IMR-90 (cell line): ENCODE results near the gene TP53I11. TPM values are rescaled to one million over a fixed set of nuclear protein-coding genes. Genes with fewer than 3 reads are reported as not detected.

Experiments used
- ATAC-seq: fragments of 200-7000 bp; cut with Tn5 transposase; 2 replicates; pipeline ENCODE4 v1.9.1; 2020; ENCODE audit warnings: low read depth, mild to moderate bottlenecking, moderate library complexity
- BruUV-seq: library from RNA; stranded (reverse); fragments of 400-500 nt; replicated peaks from 2 replicates; lab custom pipeline; 2021; lab: Mats Ljungman, UMichigan
- CTCF ChIA-PET: fragments of 300-600 bp; formaldehyde crosslinking; extraction: SDS; loops from one replicate; lab custom pipeline; 2021; ENCODE audit warnings: antibody characterized with exemption; lab: Yijun Ruan, JAX
- POLR2A ChIA-PET: fragments of 300-600 bp; sonication (Branson Sonifier 250); formaldehyde crosslinking; loops from one replicate; lab custom pipeline; 2022; ENCODE audit warnings: antibody characterized with exemption; ENCODE audit not compliant: unreplicated experiment; lab: Charles Lee
- DNase-seq: peaks from one replicate; pipeline ENCODE4 v3.0.0; 2013
- H2AFZ ChIP-seq: replicated peaks from 2 replicates; pipeline ENCODE3; 2013; ENCODE audit warnings: low read length, mild to moderate bottlenecking; ENCODE audit not compliant: poor library complexity
- H2AK5ac ChIP-seq: 2 replicates; pipeline ENCODE4 v1.6.1; 2013; ENCODE audit warnings: low read depth, low read length, inconsistent platforms
- H2AK9ac ChIP-seq: replicated peaks from 2 replicates; pipeline ENCODE3; 2013; ENCODE audit warnings: mild to moderate bottlenecking, low read depth, low read length, moderate library complexity; ENCODE audit not compliant: poor library complexity
- H2BK120ac ChIP-seq: 2 replicates; pipeline ENCODE4 v1.6.1; 2013; ENCODE audit warnings: low read depth, low read length, inconsistent platforms
- H2BK15ac ChIP-seq: 3 replicates; pipeline ENCODE4 v1.6.1; 2013; ENCODE audit warnings: low read depth, low read length, inconsistent platforms
- H2BK20ac ChIP-seq: 2 replicates; pipeline ENCODE4 v1.6.1; 2013; ENCODE audit warnings: low read depth, mild to moderate bottlenecking, inconsistent platforms, low read length, moderate library complexity
- H2BK5ac ChIP-seq: 2 replicates; pipeline ENCODE4 v1.6.1; 2013; ENCODE audit warnings: mild to moderate bottlenecking, low read depth, low read length, inconsistent platforms; ENCODE audit not compliant: poor library complexity, severe bottlenecking
- H3K14ac ChIP-seq: replicated peaks from 2 replicates; pipeline ENCODE4 v1.6.1; 2013; ENCODE audit warnings: low read depth, low read length, inconsistent platforms
- H3K18ac ChIP-seq: 2 replicates; pipeline ENCODE4 v1.6.1; 2013; ENCODE audit warnings: low read depth, low read length, control low read depth
- H3K23ac ChIP-seq: 2 replicates; pipeline ENCODE4 v1.6.1; 2013; ENCODE audit warnings: low read depth, low read length, inconsistent platforms
- H3K27ac ChIP-seq: 2 replicates; pipeline ENCODE4 v1.5.1; 2013; ENCODE audit warnings: mild to moderate bottlenecking, control low read depth, low read length; ENCODE audit not compliant: insufficient read depth
- H3K27me3 ChIP-seq: 2 replicates; pipeline ENCODE4 v1.6.1; 2013; ENCODE audit warnings: low read length; ENCODE audit not compliant: control insufficient read depth, insufficient read depth
- H3K36me3 ChIP-seq: 2 replicates; pipeline ENCODE4 v1.6.1; 2013; ENCODE audit warnings: low read length, mixed read lengths; ENCODE audit not compliant: control insufficient read depth, insufficient read depth
- H3K4ac ChIP-seq: 2 replicates; pipeline ENCODE4 v1.6.1; 2013; ENCODE audit warnings: low read depth, low read length, inconsistent platforms
- H3K4me1 ChIP-seq: 2 replicates; pipeline ENCODE4 v1.6.1; 2013; ENCODE audit warnings: low read length, mixed read lengths; ENCODE audit not compliant: control insufficient read depth, insufficient read depth
- H3K4me2 ChIP-seq: 2 replicates; pipeline ENCODE4 v1.6.1; 2013; ENCODE audit warnings: low read depth, mild to moderate bottlenecking, control low read depth, low read length, moderate library complexity
- H3K4me3 ChIP-seq: 2 replicates; pipeline ENCODE4 v1.5.1; 2013; ENCODE audit warnings: low read depth, mild to moderate bottlenecking, control low read depth, low read length, moderate library complexity; ENCODE audit not compliant: insufficient read depth
- H3K56ac ChIP-seq: 2 replicates; pipeline ENCODE4 v1.6.1; 2013; ENCODE audit warnings: low read length, inconsistent platforms; ENCODE audit not compliant: insufficient read depth; ENCODE audit errors: extremely low read depth
- H3K79me1 ChIP-seq, 2 experiments: 2 replicates each; pipeline ENCODE4 v1.6.1; 2013; ENCODE audit warnings: low read length in 2 of 2, inconsistent platforms in 1 of 2, low read depth in 1 of 2
- H3K9ac ChIP-seq: 2 replicates; pipeline ENCODE4 v1.6.1; 2013; ENCODE audit warnings: low read depth, low read length, control low read depth
- H3K9me1 ChIP-seq: 2 replicates; pipeline ENCODE4 v1.6.1; 2013; ENCODE audit warnings: low read length, inconsistent platforms; ENCODE audit not compliant: insufficient read depth
- H3K9me3 ChIP-seq: 2 replicates; pipeline ENCODE4 v1.6.1; 2013; ENCODE audit warnings: low read length; ENCODE audit not compliant: control insufficient read depth, insufficient read depth
- H4K20me1 ChIP-seq: 2 replicates; pipeline ENCODE4 v1.6.1; 2013; ENCODE audit warnings: low read length, inconsistent platforms; ENCODE audit not compliant: insufficient read depth
- H4K5ac ChIP-seq: 2 replicates; pipeline ENCODE4 v1.6.1; 2013; ENCODE audit warnings: mild to moderate bottlenecking, low read depth, low read length, control low read depth
- H4K8ac ChIP-seq, 2 experiments: 2 replicates each; pipeline ENCODE4 v1.6.1; 2013; ENCODE audit warnings: low read depth in 2 of 2, low read length in 2 of 2, control low read depth in 1 of 2, inconsistent platforms in 1 of 2
- H4K91ac ChIP-seq: 2 replicates; pipeline ENCODE4 v1.6.1; 2013; ENCODE audit warnings: low read depth, low read length, inconsistent platforms; ENCODE audit not compliant: insufficient read depth
- ELK1 ChIP-seq: fragments of 150-350 bp; IDR thresholded peaks from 2 replicates; pipeline ENCODE4 v1.6.1; 2016; ENCODE audit warnings: low read depth, mild to moderate bottlenecking, low read length, moderate library complexity, borderline replicate concordance
- MAFK ChIP-seq: IDR thresholded peaks from 2 replicates; pipeline ENCODE4 v1.6.1; 2012; ENCODE audit warnings: low read depth, low read length, improper control_type of control experiment
- NFE2L2 ChIP-seq: fragments of 150-350 bp; IDR thresholded peaks from 2 replicates; pipeline ENCODE4 v1.6.1; 2016; ENCODE audit warnings: low read depth, mild to moderate bottlenecking, low read length
- WGBS, 2 experiments: methylation state at CpG; one replicate each; pipeline versions ENCODE4 v1.1.5 to v1.1.7; 2013; ENCODE audit warnings: missing lambda C conversion rate in 2 of 2; ENCODE audit not compliant: insufficient read length in 1 of 2; ENCODE audit errors: extremely low coverage in 2 of 2; 5-methylcytosine and 5-hydroxymethylcytosine counted together
- dilution Hi-C: fragments of 300-500 bp; cut with HindIII; formaldehyde crosslinking; loops from one replicate; pipeline ENCODE4 v1.14.3; 2018; ENCODE audit warnings: low sequenced_read_pairs; ENCODE audit not compliant: unreplicated experiment
- in situ Hi-C: fragments of 300-500 bp; cut with MboI; formaldehyde crosslinking; loops from 3 replicates; pipeline ENCODE4 v1.14.3; 2019; ENCODE audit warnings: low sequenced_read_pairs, inconsistent platforms, mixed read lengths
- intact Hi-C: fragments of 100-400 bp; cut with micrococcal nuclease; formaldehyde crosslinking; loops from 2 replicates; pipeline ENCODE4 v1.10.0; 2022
- polyA plus RNA-seq, 3 experiments: library from polyadenylated mRNA; depleted of rRNA; stranded (reverse); fragments of >200 nt; gene quantifications; 2 replicates each; pipeline ENCODE4 v1.2.3, GENCODE V29; 2012; ENCODE audit warnings: low replicate concordance in 1 of 3
- total RNA-seq: library from RNA; depleted of rRNA; stranded (reverse); fragments of >200 nt; gene quantifications from 2 replicates; pipeline ENCODE4 v1.2.3, GENCODE V29; 2012

TP53I11 gene
- total and polyA plus RNA-seq, 2 of the 4 experiments (the other 2 are of a cell fraction): 3.9 to 22.0 TPM

- H2BK20ac ChIP-seq: no peak overlapping the region
- no peak overlapping the region for H3K18ac ChIP-seq
- WGBS, 2 experiments: no CpG with 5 or more reads among the region's 1 CpG
- no peak overlapping the region for H3K23ac ChIP-seq
- intact Hi-C loops (loop anchor here (5.0 kb wide), 2 partner anchors 47 to 102 kb away; no protein-coding TSS in a partner anchor), in situ Hi-C loops (no loop called here), dilution Hi-C loops (loop anchor here (25.0 kb wide), 1 partner anchor 127 kb away; no protein-coding TSS in a partner anchor)
- no peak overlapping the region for H2BK120ac ChIP-seq
- no peak overlapping the region for H3K4me3 ChIP-seq
- no peak overlapping the region for H4K8ac ChIP-seq
- H4K20me1 ChIP-seq: no peaks in the 10 kb centered on the region
- H2BK15ac ChIP-seq: no peak overlapping the region
- H2BK5ac ChIP-seq: no peak overlapping the region
- no peak overlapping the region for H3K56ac ChIP-seq
- CTCF ChIA-PET: no interaction called here
- no peak overlapping the region for H2AK9ac ChIP-seq
- no TSS peak for BruUV-seq
- peaks cover 6% of the 10 kb centered on the region for H3K27me3 ChIP-seq
- DNase-seq (peak; percentile 23), ATAC-seq (peak; percentile 35)
- H2AK5ac ChIP-seq: no peak overlapping the region
- H3K9me3 ChIP-seq: no peaks in the 10 kb centered on the region
- no peaks in the 10 kb centered on the region for H3K36me3 ChIP-seq
- H3K4me1 ChIP-seq: peaks cover 13% of the 10 kb centered on the region
- H4K91ac ChIP-seq: peak overlapping the region; percentile 50
- POLR2A ChIA-PET: no interaction called here
- H3K4ac ChIP-seq: no peak overlapping the region
- H4K5ac ChIP-seq: no peak overlapping the region
- H3K9ac ChIP-seq: no peak overlapping the region
- no peak overlapping the region for H2AFZ ChIP-seq
- no peak overlapping the region for H3K4me2 ChIP-seq
- TF ChIP-seq ELK1 (no peak), NFE2L2 (no peak), MAFK (0 out of 2 replicates have a peak, but pooled peaks have one; percentile 6)
- no peaks in the 10 kb centered on the region for H3K79me1 ChIP-seq
- H3K14ac ChIP-seq: no peak overlapping the region
- H3K9me1 ChIP-seq: no peaks in the 10 kb centered on the region
- H3K27ac ChIP-seq: no peak overlapping the region
These were observed 61.4 kb downstream of the TP53I11 start for GRCh38 chr11:44889266-44889665.
